Effector memory CD8-positive, alpha-beta T cell (primary cell): Measurements from ENCODE around the gene MEOX1.
A peak's percentile ranks its signal among the peaks of the same experiment; 100 is the strongest.

Source experiments
- ATAC-seq: fragments of 150-1000 bp; cut with Tn5 transposase; replicated peaks from 2 replicates; pipeline ENCODE4 v1.10.0; 2021; ENCODE audit warnings: mild to moderate bottlenecking, moderate library complexity
- DNase-seq, 3 experiments: peaks; one replicate each; pipeline ENCODE4 v3.0.0; 2021
- H3K27ac Mint-ChIP-seq, 2 donors: one replicate each; pipeline ENCODE4 v1.8.0; 2022; ENCODE audit warnings: mild to moderate bottlenecking in 2 of 2, mixed read lengths in 2 of 2, moderate library complexity in 2 of 2
- H3K27me3 Mint-ChIP-seq, 2 donors: one replicate each; pipeline ENCODE4 v1.8.0; 2022; ENCODE audit warnings: mixed read lengths in 2 of 2
- H3K36me3 Mint-ChIP-seq: one replicate; pipeline ENCODE4 v1.8.0; 2022; ENCODE audit warnings: mild to moderate bottlenecking, moderate library complexity, mixed read lengths; ENCODE audit not compliant: insufficient read depth
- H3K4me1 Mint-ChIP-seq, 2 donors: one replicate each; pipeline ENCODE4 v1.8.0; 2022; ENCODE audit warnings: low read depth in 2 of 2, mixed read lengths in 2 of 2
- H3K4me3 Mint-ChIP-seq, 2 donors: one replicate each; pipeline ENCODE4 v1.8.0; 2022; ENCODE audit warnings: mild to moderate bottlenecking in 2 of 2, mixed read lengths in 2 of 2, moderate library complexity in 2 of 2
- H3K9me3 Mint-ChIP-seq, 2 donors: one replicate each; pipeline ENCODE4 v1.8.0; 2022; ENCODE audit warnings: mixed read lengths in 2 of 2

Gene MEOX1

GRCh38 chr17:43598357-43599045 lies 63.2 kb downstream of the MEOX1 start:
- Mint-ChIP-seq H3K4me3 (no peak overlapping the region), H3K4me1 (no peaks in the 10 kb centered on the region), H3K27me3 (peaks cover 7 to 44% of the 10 kb centered on the region in 2 donors), H3K9me3 (no peaks in the 10 kb centered on the region), H3K27ac (no peak overlapping the region), H3K36me3 (no peaks in the 10 kb centered on the region)
- ATAC-seq (no peak), DNase-seq (no peak)

- no peaks in the 10 kb centered on the region for H3K36me3 Mint-ChIP-seq
- DNase-seq: no peak
- no peaks in the 10 kb centered on the region for H3K9me3 Mint-ChIP-seq
- ATAC-seq: no peak
- peaks cover 7 to 44% of the 10 kb centered on the region in 2 donors for H3K27me3 Mint-ChIP-seq
- H3K4me3 Mint-ChIP-seq: no peak overlapping the region
- H3K27ac Mint-ChIP-seq: no peak overlapping the region
- no peaks in the 10 kb centered on the region for H3K4me1 Mint-ChIP-seq
Measured at GRCh38 chr17:43597624-43598356, 63.9 kb downstream of the MEOX1 start.

DNA sequence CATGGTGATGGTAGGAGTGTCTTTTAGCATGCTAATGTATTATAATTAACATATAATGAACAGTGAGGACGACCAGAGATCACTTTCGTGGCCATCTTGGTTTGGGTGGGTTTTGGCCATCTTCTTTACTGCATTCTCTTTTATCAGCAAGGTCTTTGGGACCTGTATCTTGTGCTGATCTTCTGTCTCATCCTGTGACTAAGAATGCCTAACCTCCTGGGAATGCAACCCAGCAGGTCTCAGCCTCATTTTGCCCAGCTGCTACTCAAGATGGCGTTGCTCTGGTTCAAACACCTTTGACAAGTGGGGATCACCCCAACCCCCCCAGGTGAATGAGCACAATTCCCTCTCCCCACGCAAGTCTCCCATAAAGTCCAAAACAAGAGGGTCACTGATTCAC lies 66.3 kb downstream of the MEOX1 start:
- ATAC-seq: no peak
- H3K4me1 Mint-ChIP-seq: no peaks in the 10 kb centered on the region
- H3K27ac Mint-ChIP-seq: no peak overlapping the region
- H3K4me3 Mint-ChIP-seq: no peak overlapping the region
- DNase-seq: no peak
- H3K27me3 Mint-ChIP-seq: peaks cover 7 to 35% of the 10 kb centered on the region in 2 donors
- no peaks in the 10 kb centered on the region for H3K9me3 Mint-ChIP-seq
- H3K36me3 Mint-ChIP-seq: no peaks in the 10 kb centered on the region

GRCh38 chr17:43591779-43592562 lies 69.8 kb downstream of the MEOX1 start:
- Mint-ChIP-seq H3K27me3 (peaks cover 7 to 25% of the 10 kb centered on the region in 2 donors), H3K4me3 (no peak overlapping the region), H3K9me3 (no peaks in the 10 kb centered on the region), H3K27ac (no peak overlapping the region), H3K4me1 (no peaks in the 10 kb centered on the region), H3K36me3 (no peaks in the 10 kb centered on the region)
- ATAC-seq (no peak), DNase-seq (no peak)

- no peaks in the 10 kb centered on the region for H3K4me1 Mint-ChIP-seq
- no peak overlapping the region for H3K4me3 Mint-ChIP-seq
- peaks cover 0 to 16% of the 10 kb centered on the region in 2 donors for H3K27me3 Mint-ChIP-seq
- no peaks in the 10 kb centered on the region for H3K9me3 Mint-ChIP-seq
- ATAC-seq: no peak
- no peaks in the 10 kb centered on the region for H3K36me3 Mint-ChIP-seq
- DNase-seq: no peak
- peak overlapping the region; percentile 16 to 68 for H3K27ac Mint-ChIP-seq
Measured at GRCh38 chr17:43591001-43591400, 70.7 kb downstream of the MEOX1 start.
